Osteoblast (primary cell): ENCODE data around the gene CD44. TPM values are rescaled to one million over a fixed set of nuclear protein-coding genes. Genes with fewer than 3 reads are reported as not detected.

Source experiments
- DNase-seq: peaks from one replicate; pipeline ENCODE4 v3.0.0; 2011; ENCODE audit warnings: low spot score, mixed read lengths; ENCODE audit not compliant: insufficient read length; ENCODE audit errors: missing footprints
- H2AFZ ChIP-seq: 2 replicates; pipeline ENCODE4 v1.6.0; 2011; ENCODE audit warnings: mild to moderate bottlenecking, low read length
- H3K27ac ChIP-seq: 2 replicates; pipeline ENCODE4 v1.5.1; 2011; ENCODE audit warnings: mild to moderate bottlenecking, low read depth, low read length, moderate library complexity
- H3K27me3 ChIP-seq: 2 replicates; pipeline ENCODE4 v1.6.0; 2012; ENCODE audit warnings: mild to moderate bottlenecking, control low read depth, inconsistent platforms, low read length, moderate library complexity; ENCODE audit not compliant: insufficient read depth
- H3K36me3 ChIP-seq: 2 replicates; pipeline ENCODE4 v1.5.1; 2011; ENCODE audit warnings: mild to moderate bottlenecking, low read length, control low read depth, moderate library complexity; ENCODE audit not compliant: insufficient read depth
- H3K4me1 ChIP-seq: 2 replicates; pipeline ENCODE4 v1.5.1; 2011; ENCODE audit warnings: mild to moderate bottlenecking, low read length, control low read depth, moderate library complexity; ENCODE audit not compliant: insufficient read depth
- H3K4me2 ChIP-seq: 2 replicates; pipeline ENCODE4 v1.6.0; 2011; ENCODE audit warnings: mild to moderate bottlenecking, low read length; ENCODE audit not compliant: insufficient read depth
- H3K4me3 ChIP-seq: fragments of 200-600 bp; sonication (generic); 3 replicates; pipeline ENCODE4 v1.5.1; 2012; ENCODE audit warnings: mild to moderate bottlenecking, low read length, inconsistent platforms; ENCODE audit not compliant: insufficient read depth
- H3K79me2 ChIP-seq: 2 replicates; pipeline ENCODE4 v1.6.0; 2012; ENCODE audit warnings: mild to moderate bottlenecking, low read length, control low read depth, inconsistent platforms; ENCODE audit not compliant: insufficient read depth
- H3K9me3 ChIP-seq: 2 replicates; pipeline ENCODE4 v1.5.1; 2011; ENCODE audit warnings: low read depth, low read length, control low read depth
- H4K20me1 ChIP-seq: 2 replicates; pipeline ENCODE4 v1.6.0; 2012; ENCODE audit warnings: mild to moderate bottlenecking, low read length, control low read depth; ENCODE audit not compliant: insufficient read depth
- CTCF ChIP-seq: IDR thresholded peaks from 2 replicates; pipeline ENCODE4 v1.5.1; 2011; ENCODE audit warnings: mild to moderate bottlenecking, low read depth, low read length, moderate library complexity; ENCODE audit errors: extremely low read depth
- total RNA-seq: library from RNA; depleted of rRNA; stranded (reverse); fragments of >200 nt; gene quantifications from 2 replicates; pipeline ENCODE4 v1.2.3, GENCODE V29; 2012

CD44 gene
- total RNA-seq, 1 donor = 238 TPM

- Histone ChIP-seq H3K4me1 (peaks cover 7% of the 10 kb centered on the region), H2AFZ (no peak overlapping the region), H4K20me1 (no peaks in the 10 kb centered on the region), H3K36me3 (peaks cover 39% of the 10 kb centered on the region), H3K4me3 (no peak overlapping the region), H3K27ac (no peak overlapping the region), H3K4me2 (no peak overlapping the region), H3K27me3 (no peaks in the 10 kb centered on the region), H3K79me2 (no peaks in the 10 kb centered on the region), H3K9me3 (no peaks in the 10 kb centered on the region)
- no peak for TF ChIP-seq CTCF
- no peak for DNase-seq
These were observed 93.9 kb downstream of the CD44 start for GRCh38 chr11:35232891-35233330.

- Histone ChIP-seq H3K4me1 (peaks cover 7% of the 10 kb centered on the region), H2AFZ (no peak overlapping the region), H3K4me2 (no peak overlapping the region), H4K20me1 (no peaks in the 10 kb centered on the region), H3K27ac (no peak overlapping the region), H3K9me3 (no peaks in the 10 kb centered on the region), H3K79me2 (no peaks in the 10 kb centered on the region), H3K36me3 (peaks cover 32% of the 10 kb centered on the region), H3K4me3 (no peak overlapping the region), H3K27me3 (no peaks in the 10 kb centered on the region)
- no peak for DNase-seq
- no peak for TF ChIP-seq CTCF
These were observed 94.5 kb downstream of the CD44 start for GRCh38 chr11:35233518-35233917.

- H3K4me2 ChIP-seq = no peak overlapping the region
- H3K79me2 ChIP-seq = no peaks in the 10 kb centered on the region
- TF ChIP-seq CTCF = no peak
- H3K4me3 ChIP-seq = no peak overlapping the region
- no peaks in the 10 kb centered on the region for H3K9me3 ChIP-seq
- H3K36me3 ChIP-seq = peaks cover 22% of the 10 kb centered on the region
- H4K20me1 ChIP-seq = no peaks in the 10 kb centered on the region
- no peak for DNase-seq
- H2AFZ ChIP-seq = no peak overlapping the region
- no peak overlapping the region for H3K27ac ChIP-seq
- no peaks in the 10 kb centered on the region for H3K27me3 ChIP-seq
- H3K4me1 ChIP-seq = peaks cover 7% of the 10 kb centered on the region
These were observed 95.6 kb downstream of the CD44 start for GRCh38 chr11:35234460-35235156.

- DNase-seq = no peak
- Histone ChIP-seq H3K4me3 (no peak overlapping the region), H3K27me3 (no peaks in the 10 kb centered on the region)
These were observed 96.1 kb downstream of the CD44 start for GRCh38 chr11:35235157-35235468.

More at GRCh38 chr11:35235157-35235468, 96.1 kb downstream of the CD44 start:
- H3K4me1 ChIP-seq = peaks cover 7% of the 10 kb centered on the region
- no peak overlapping the region for H3K4me2 ChIP-seq
- H3K9me3 ChIP-seq = no peaks in the 10 kb centered on the region
- H4K20me1 ChIP-seq = no peaks in the 10 kb centered on the region
- H2AFZ ChIP-seq = no peak overlapping the region
- no peak for TF ChIP-seq CTCF
- H3K27ac ChIP-seq = no peak overlapping the region
- H3K79me2 ChIP-seq = no peaks in the 10 kb centered on the region
- peaks cover 17% of the 10 kb centered on the region for H3K36me3 ChIP-seq
